GM19023 (cell line): ENCODE results near the gene LAMC3.

Source experiments
- ATAC-seq: cut with Tn5 transposase; IDR thresholded peaks from one replicate; pipeline ENCODE4 v1.9.1; 2021; ENCODE audit warnings: mild to moderate bottlenecking, moderate library complexity; ENCODE audit not compliant: unreplicated experiment

Gene LAMC3

GRCh38 chr9:131043087-131043486, 34.1 kb downstream of the LAMC3 start:
- no peak for ATAC-seq

- ATAC-seq, result no peak
Observed at GRCh38 chr9:131043646-131044045, 34.7 kb downstream of the LAMC3 start.

- no peak for ATAC-seq
Observed at GRCh38 chr9:131045300-131046092, 36.5 kb downstream of the LAMC3 start.

DNA sequence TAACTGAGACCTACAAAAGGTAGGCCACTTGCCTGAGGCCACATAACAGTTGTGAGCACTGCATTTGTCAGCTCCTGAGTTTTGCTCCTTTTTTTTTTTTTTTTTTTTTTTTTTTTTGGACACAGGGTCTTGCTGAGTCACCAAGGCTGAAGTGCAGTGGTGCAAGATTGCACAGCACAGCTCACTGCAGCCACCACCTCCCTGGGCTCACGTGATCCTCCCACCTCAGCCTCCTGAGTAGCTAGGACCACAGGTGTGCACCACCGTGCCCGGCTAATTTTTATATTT, 37.1 kb downstream of the LAMC3 start:
- ATAC-seq, result no peak

GRCh38 chr9:131046581-131047202, 37.7 kb downstream of the LAMC3 start:
- ATAC-seq, result no peak

DNA sequence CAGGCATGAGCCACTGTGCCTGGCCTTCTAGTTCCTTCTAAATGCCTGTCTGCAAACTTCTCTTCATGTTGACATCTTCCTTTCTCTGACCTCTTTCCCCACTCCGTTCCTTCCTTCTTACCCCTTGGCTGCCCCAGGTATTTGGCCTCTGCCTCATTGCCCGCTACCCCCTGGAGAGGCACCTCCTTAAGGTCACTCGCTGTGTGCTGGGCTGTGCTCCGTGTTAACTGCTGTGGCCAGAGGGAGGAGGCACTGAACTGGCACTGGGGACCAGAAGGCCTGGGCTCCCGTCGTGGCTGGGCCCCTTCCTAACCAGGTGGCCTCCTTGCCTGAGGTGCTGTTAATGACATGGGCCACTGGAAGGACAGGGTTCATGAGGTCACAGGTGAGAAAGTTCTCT, 39.4 kb downstream of the LAMC3 start:
- no peak for ATAC-seq

- no peak for ATAC-seq
Observed at GRCh38 chr9:131048820-131049219, 39.8 kb downstream of the LAMC3 start.

GRCh38 chr9:131049829-131050715, 41.1 kb downstream of the LAMC3 start:
- ATAC-seq, result no peak

GRCh38 chr9:131050831-131051230, 41.9 kb downstream of the LAMC3 start:
- no peak for ATAC-seq

DNA sequence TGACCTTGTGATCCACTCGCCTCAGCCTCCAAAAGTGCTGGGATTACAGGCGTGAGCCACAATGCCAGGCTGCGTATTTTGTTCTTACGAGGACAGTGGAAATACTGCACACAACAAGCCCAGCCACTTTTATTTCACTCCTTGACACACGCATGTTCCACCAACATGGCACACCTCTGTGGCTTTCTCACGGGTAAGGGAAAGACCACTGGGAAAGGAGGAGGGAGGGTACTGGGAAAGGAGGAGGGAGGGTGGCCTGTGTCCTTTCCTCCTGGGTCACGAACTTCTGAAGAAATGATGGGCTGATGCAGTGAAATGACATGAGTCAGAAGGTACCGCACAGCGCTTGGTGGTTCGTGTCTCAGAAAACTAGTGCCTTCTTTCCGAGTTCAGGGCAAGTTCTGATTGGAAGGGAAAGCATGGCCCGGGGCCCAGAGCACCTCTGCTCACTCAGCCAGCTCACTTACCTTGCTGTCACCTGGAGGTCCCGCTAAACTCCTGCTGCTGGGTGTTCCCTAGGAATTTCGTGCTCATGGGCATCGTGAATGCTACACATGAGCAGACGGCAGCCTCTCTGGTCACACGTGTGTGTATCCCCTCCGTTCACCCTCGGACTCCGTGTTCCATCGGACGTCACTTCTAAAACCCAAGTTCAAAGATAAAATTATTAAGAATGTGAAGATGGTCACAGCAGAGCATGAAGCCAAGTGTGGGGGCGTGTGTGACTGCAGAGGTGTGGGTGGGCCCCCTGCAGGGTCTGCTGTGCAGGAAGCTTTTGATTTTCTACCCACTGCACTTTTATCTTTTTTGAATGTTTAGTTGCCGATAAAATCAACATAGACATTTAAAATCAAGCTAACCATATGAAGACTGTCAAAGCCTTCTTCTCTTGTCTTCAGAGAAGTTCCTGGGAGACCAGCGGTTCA, 42.9 kb downstream of the LAMC3 start:
- no peak for ATAC-seq

DNA sequence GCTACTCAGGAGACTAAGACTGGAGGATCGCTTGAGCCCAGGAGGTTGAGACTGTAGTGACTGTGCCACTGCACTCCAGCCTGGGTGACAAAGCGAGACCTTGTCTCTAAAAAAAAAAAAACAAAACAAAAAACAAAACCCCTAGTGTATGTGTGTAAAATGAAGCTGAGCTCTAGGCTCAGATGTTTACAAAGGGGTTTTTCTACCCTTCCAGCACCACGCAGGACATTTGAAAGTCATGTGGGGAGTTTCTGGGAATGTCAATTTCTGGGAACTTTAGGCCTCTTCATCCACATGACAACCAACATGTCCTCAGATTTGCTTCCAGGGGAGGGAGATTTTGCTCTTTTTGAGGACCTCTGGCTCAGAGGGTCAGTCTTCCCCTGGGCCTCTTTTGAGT, 44.9 kb downstream of the LAMC3 start:
- ATAC-seq, result no peak

GRCh38 chr9:131056781-131057506, 48.0 kb downstream of the LAMC3 start:
- no peak for ATAC-seq

GRCh38 chr9:131060900-131061630, 52.1 kb downstream of the LAMC3 start:
- no peak for ATAC-seq

- no peak for ATAC-seq
Observed at GRCh38 chr9:131062969-131063368, 54.0 kb downstream of the LAMC3 start.

DNA sequence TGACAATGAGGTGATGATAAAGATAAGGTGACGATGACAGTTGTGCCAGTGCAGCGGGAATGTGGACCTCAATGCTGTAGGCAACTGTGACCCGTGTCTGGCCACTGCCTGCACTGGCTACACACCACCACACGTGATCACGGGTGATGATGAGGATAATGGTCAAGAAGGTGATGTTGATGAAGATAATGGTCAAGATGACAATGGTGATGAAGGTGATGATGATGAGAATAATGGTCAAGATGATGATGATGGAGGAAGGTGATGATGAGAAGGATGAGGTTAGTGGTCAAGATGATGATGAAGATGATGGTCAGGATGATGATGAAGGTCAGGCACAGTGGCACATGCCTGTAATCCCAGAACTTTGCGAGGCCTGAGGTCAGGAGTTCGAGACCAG, 56.6 kb downstream of the LAMC3 start:
- ATAC-seq, result no peak

DNA sequence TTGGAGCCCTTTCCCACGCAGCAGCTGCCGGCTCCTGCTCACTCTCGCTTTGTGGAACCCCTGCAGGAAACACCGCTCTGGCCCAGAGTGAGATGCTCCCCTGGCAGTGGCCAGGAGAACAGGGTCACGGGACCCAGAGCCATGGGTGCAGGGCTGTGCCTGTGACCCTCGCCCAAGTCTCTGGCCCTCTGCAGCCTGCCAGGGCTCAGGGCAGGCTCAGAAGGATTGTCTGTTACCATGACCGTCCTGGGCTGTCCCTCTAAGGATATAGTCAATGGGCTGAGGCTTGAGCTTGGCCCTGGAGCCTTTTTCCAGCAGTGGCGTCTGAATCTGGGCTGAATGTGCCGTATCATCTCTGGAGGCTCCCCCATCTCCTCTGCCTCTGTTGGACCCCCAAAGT, 58.7 kb downstream of the LAMC3 start:
- ATAC-seq, result no peak

DNA sequence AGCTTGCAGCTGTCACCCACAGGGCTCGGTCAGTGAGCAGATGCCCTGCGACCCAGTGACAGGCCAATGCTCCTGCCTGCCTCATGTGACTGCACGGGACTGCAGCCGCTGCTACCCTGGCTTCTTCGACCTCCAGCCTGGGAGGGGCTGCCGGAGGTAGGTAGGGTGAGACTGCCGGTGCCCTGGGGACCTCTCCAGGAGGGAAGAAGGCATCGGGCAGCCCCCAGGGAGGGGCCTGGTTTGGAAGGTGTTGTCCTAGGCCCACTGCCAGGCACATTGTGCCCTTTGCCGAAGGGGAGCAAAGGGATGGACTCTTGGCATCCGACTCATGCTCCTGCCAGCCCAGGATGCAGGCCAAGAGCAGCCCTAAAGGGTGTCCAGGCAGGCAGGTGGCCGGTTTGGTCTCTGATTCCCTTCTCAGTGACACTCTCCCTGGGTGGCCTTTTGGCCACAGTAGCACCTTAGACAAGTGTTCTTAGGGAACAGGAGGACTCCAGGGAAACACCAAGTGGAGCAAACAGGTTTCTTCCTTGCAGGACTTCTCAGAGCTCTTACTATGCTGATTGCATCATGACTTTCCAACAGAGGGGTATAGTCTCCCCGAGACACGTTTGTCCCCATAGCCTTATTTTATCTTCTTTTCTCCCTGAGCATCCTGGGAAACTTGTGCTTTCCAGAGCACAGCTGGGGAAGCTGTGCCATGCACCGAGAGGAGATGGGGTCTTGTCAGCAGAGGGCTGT, 59.3 kb downstream of the LAMC3 start:
- ATAC-seq, result no peak

GRCh38 chr9:131069699-131070098, 60.7 kb downstream of the LAMC3 start:
- no peak for ATAC-seq
